NCI-H2107 (cell line): ENCODE results near the gene WDR31.
A peak's percentile ranks its signal among the peaks of the same experiment; 100 is the strongest.
"Not testable (repeated sequence)": the region's sequence is repeated elsewhere in the genome, so short reads cannot be mapped to it uniquely, and the experiment has no call there.

ENCODE experiments used
- DNase-seq: peaks from one replicate; lab custom pipeline; 2025; lab: John Stamatoyannopoulos, UW

WDR31 gene

GRCh38 chr9:113296247-113296646 lies 43.8 kb downstream of the WDR31 start:
- DNase-seq, result not testable (repeated sequence)

- no peak for DNase-seq
Observed at GRCh38 chr9:113293285-113293878, 46.7 kb downstream of the WDR31 start.

GRCh38 chr9:113290052-113290607 lies 49.9 kb downstream of the WDR31 start:
- no peak for DNase-seq

- no peak for DNase-seq
Observed at GRCh38 chr9:113289091-113289490, 51.0 kb downstream of the WDR31 start.

GRCh38 chr9:113281356-113281755 lies 58.7 kb downstream of the WDR31 start:
- DNase-seq, result no peak

- DNase-seq, result no peak
Observed at GRCh38 chr9:113278840-113279239, 61.2 kb downstream of the WDR31 start.

- DNase-seq, result peak; percentile 95
Observed at GRCh38 chr9:113275157-113276131, 64.6 kb downstream of the WDR31 start, which contains the start of the genes CDC26 and PRPF4. TSS of gene CDC26 (minus strand) at chr9:113275572. CDS start at chr9:113272507, 3,065 bp downstream. TSS of gene PRPF4 (plus strand) at chr9:113275658. CDS start at chr9:113275744, 86 bp downstream.

- peak; percentile 27 for DNase-seq
Observed at GRCh38 chr9:113274474-113275156, 65.5 kb downstream of the WDR31 start.

- no peak for DNase-seq
Observed at GRCh38 chr9:113269871-113270270, 70.2 kb downstream of the WDR31 start.

GRCh38 chr9:113269355-113269754 lies 70.7 kb downstream of the WDR31 start:
- no peak for DNase-seq

- DNase-seq, result no peak
Observed at GRCh38 chr9:113267911-113268566, 72.0 kb downstream of the WDR31 start.

- DNase-seq, result no peak
Observed at GRCh38 chr9:113266174-113266573, 73.9 kb downstream of the WDR31 start.
